Kidney epithelial cell (primary cell): ENCODE results near the gene WRAP53. TPM values are rescaled to one million over a fixed set of nuclear protein-coding genes. Genes with fewer than 3 reads are reported as not detected.

Source experiments
- DNase-seq: peaks from one replicate; pipeline ENCODE4 v3.0.0-alpha.2; 2010; ENCODE audit warnings: low read depth
- H3K27me3 ChIP-seq: 2 replicates; pipeline ENCODE4 v1.6.0; 2011; ENCODE audit warnings: low read length; ENCODE audit not compliant: control insufficient read depth, insufficient read depth
- H3K36me3 ChIP-seq: 2 replicates; pipeline ENCODE4 v1.5.1; 2011; ENCODE audit warnings: low read length; ENCODE audit not compliant: control insufficient read depth, insufficient read depth
- H3K4me3 ChIP-seq: 2 replicates; pipeline ENCODE4 v1.5.1; 2011; ENCODE audit warnings: low read depth, mild to moderate bottlenecking, control low read depth, low read length
- CTCF ChIP-seq: IDR thresholded peaks from 2 replicates; pipeline ENCODE4 v1.5.1; 2011; ENCODE audit warnings: mild to moderate bottlenecking, moderate library complexity, low read length, control low read depth, inconsistent platforms; ENCODE audit not compliant: insufficient read depth, poor library complexity, severe bottlenecking
- total RNA-seq: library from RNA; depleted of rRNA; stranded (reverse); fragments of >200 nt; gene quantifications from 2 replicates; pipeline ENCODE4 v1.2.3, GENCODE V29; 2015

Gene WRAP53
- total RNA-seq, 1 donor from 2014 or later = 13.3 TPM

- Histone ChIP-seq H3K4me3 (peak within 1 kb of the TSS; percentile 7), H3K36me3 (no peaks in the 10 kb centered on the region), H3K27me3 (peaks cover 43% of the 10 kb centered on the region)
- DNase-seq = no peak
- no peak for TF ChIP-seq CTCF
Observed at GRCh38 chr17:7650509-7651096, 37.7 kb upstream of the WRAP53 start, which contains the start of gene ATP1B2. Gene ATP1B2, plus strand, starts transcription at chr17:7650926. Its CDS starts 593 bp downstream, at chr17:7651519.

- Histone ChIP-seq H3K27me3 (peaks cover 43% of the 10 kb centered on the region), H3K4me3 (peak overlapping the region; percentile 7)
- no peak for DNase-seq
Observed at GRCh38 chr17:7651097-7651664, 37.1 kb upstream of the WRAP53 start.

GRCh38 chr17:7651665-7652387 lies 36.5 kb upstream of the WRAP53 start:
- no peak for DNase-seq
- Histone ChIP-seq H3K27me3 (peaks cover 44% of the 10 kb centered on the region), H3K4me3 (no peak overlapping the region), H3K36me3 (no peaks in the 10 kb centered on the region)
- TF ChIP-seq CTCF = no peak

More at GRCh38 chr17:7651097-7651664, 37.1 kb upstream of the WRAP53 start:
- H3K36me3 ChIP-seq = no peaks in the 10 kb centered on the region
- no peak for TF ChIP-seq CTCF

- no peak for DNase-seq
- H3K36me3 ChIP-seq = no peaks in the 10 kb centered on the region
- H3K4me3 ChIP-seq = no peak overlapping the region
- H3K27me3 ChIP-seq = peaks cover 45% of the 10 kb centered on the region
- TF ChIP-seq CTCF = no peak
Observed at GRCh38 chr17:7652388-7653356, 35.6 kb upstream of the WRAP53 start.

- Histone ChIP-seq H3K27me3 (peaks cover 42% of the 10 kb centered on the region), H3K36me3 (no peaks in the 10 kb centered on the region), H3K4me3 (no peak overlapping the region)
- no peak for DNase-seq
- TF ChIP-seq CTCF = no peak
Observed at GRCh38 chr17:7654832-7655540, 33.3 kb upstream of the WRAP53 start.
